Panc1 (cell line): ENCODE measurements around the gene BCAS3. TPM values are rescaled to one million over a fixed set of nuclear protein-coding genes. Genes with fewer than 3 reads are reported as not detected.
"Not testable (repeated sequence)": the region's sequence is repeated elsewhere in the genome, so short reads cannot be mapped to it uniquely, and the experiment has no call there.

ENCODE experiments used
- ATAC-seq: fragments of 200-7000 bp; cut with Tn5 transposase; 2 replicates; pipeline ENCODE4 v1.9.1; 2020; ENCODE audit warnings: mild to moderate bottlenecking, moderate library complexity
- BruUV-seq: library from RNA; stranded (reverse); fragments of 400-500 nt; replicated peaks from 2 replicates; lab custom pipeline; 2021; lab: Mats Ljungman, UMichigan
- CTCF ChIA-PET: fragments of 300-600 bp; sonication (Branson Sonifier 250); formaldehyde crosslinking; loops from one replicate; lab custom pipeline; 2022; ENCODE audit warnings: antibody characterized with exemption; lab: Charles Lee
- POLR2A ChIA-PET: fragments of 300-600 bp; sonication (Branson Sonifier 250); formaldehyde crosslinking; loops from one replicate; lab custom pipeline; 2022; ENCODE audit warnings: antibody characterized with exemption; lab: Charles Lee
- DNase-seq: peaks from one replicate; pipeline ENCODE4 v3.0.0-alpha.2; 2010; ENCODE audit warnings: low read depth, low spot score
- H3K27ac ChIP-seq: 2 replicates; pipeline ENCODE4 v1.5.1; 2011; ENCODE audit warnings: mild to moderate bottlenecking, low read length, inconsistent platforms
- H3K27me3 ChIP-seq: fragments of 200-500 bp; sonication (Bioruptor generic); 2 replicates; pipeline ENCODE4 v1.6.0; 2014; ENCODE audit warnings: low read length, inconsistent platforms; ENCODE audit not compliant: control insufficient read depth, insufficient read depth
- H3K36me3 ChIP-seq: fragments of 200-500 bp; sonication (Bioruptor generic); 2 replicates; pipeline ENCODE4 v1.5.1; 2014; ENCODE audit warnings: inconsistent platforms, mild to moderate bottlenecking, low read length, moderate library complexity; ENCODE audit not compliant: control insufficient read depth, insufficient read depth
- H3K4me1 ChIP-seq: 2 replicates; pipeline ENCODE4 v1.5.1; 2011; ENCODE audit warnings: inconsistent platforms, mild to moderate bottlenecking, low read length, moderate library complexity; ENCODE audit not compliant: control insufficient read depth, insufficient read depth
- H3K4me3 ChIP-seq, 2 experiments: 2 replicates each; pipeline ENCODE4 v1.5.1; 2011 to 2012; ENCODE audit warnings: low read depth in 2 of 2, low read length in 2 of 2, mild to moderate bottlenecking in 2 of 2, inconsistent platforms in 1 of 2, moderate library complexity in 1 of 2
- H3K9me3 ChIP-seq: fragments of 200-500 bp; sonication (Bioruptor generic); 2 replicates; pipeline ENCODE4 v1.5.1; 2014; ENCODE audit warnings: low read depth, mild to moderate bottlenecking, inconsistent platforms, low read length, moderate library complexity; ENCODE audit not compliant: control insufficient read depth, insufficient read depth
- POLR2AphosphoS5 ChIP-seq: IDR thresholded peaks from 2 replicates; pipeline ENCODE4 v1.6.1; 2012; ENCODE audit warnings: mild to moderate bottlenecking, low read depth, low read length, moderate library complexity
- SIN3A ChIP-seq: IDR thresholded peaks from 2 replicates; pipeline ENCODE4 v1.6.1; 2012; ENCODE audit warnings: low read depth, mild to moderate bottlenecking, low read length, moderate library complexity, borderline replicate concordance; ENCODE audit not compliant: insufficient read depth
- TCF7L2 ChIP-seq: IDR thresholded peaks from 2 replicates; pipeline ENCODE4 v1.6.1; 2011; ENCODE audit warnings: mild to moderate bottlenecking, low read depth, low read length, inconsistent platforms
- in situ Hi-C: cut with HindIII; loops from 2 replicates; pipeline ENCODE4 v1.10.0; 2016; ENCODE audit warnings: low sequenced_read_pairs, low pct_unique_long_range_greater_than_20kb
- intact Hi-C: fragments of 100-400 bp; cut with micrococcal nuclease; formaldehyde crosslinking; loops from one replicate; pipeline ENCODE4 v1.10.0; 2022; ENCODE audit not compliant: unreplicated experiment
- total RNA-seq: library from RNA; stranded (reverse); gene quantifications from one replicate; pipeline ENCODE4 v1.2.1, GENCODE V29; 2021; ENCODE audit not compliant: unreplicated experiment
- TF ChIP-seq, protein P1 (sequence below): fragments of 450-650 bp; IDR thresholded peaks from 2 replicates; pipeline ENCODE4 v1.5.1; 2017; ENCODE audit warnings: mild to moderate bottlenecking
- TF ChIP-seq, protein P2 (sequence below), 2 experiments: IDR thresholded peaks; 2 replicates each; pipeline ENCODE4 v1.6.1; 2011 to 2012; ENCODE audit warnings: low read depth in 2 of 2, control low read depth in 1 of 2, low read length in 1 of 2, mild to moderate bottlenecking in 1 of 2, moderate library complexity in 1 of 2; ENCODE audit not compliant: insufficient read depth in 1 of 2

Gene BCAS3
- total RNA-seq, 1 experiment from 2014 or later: 9.3 TPM

DNA sequence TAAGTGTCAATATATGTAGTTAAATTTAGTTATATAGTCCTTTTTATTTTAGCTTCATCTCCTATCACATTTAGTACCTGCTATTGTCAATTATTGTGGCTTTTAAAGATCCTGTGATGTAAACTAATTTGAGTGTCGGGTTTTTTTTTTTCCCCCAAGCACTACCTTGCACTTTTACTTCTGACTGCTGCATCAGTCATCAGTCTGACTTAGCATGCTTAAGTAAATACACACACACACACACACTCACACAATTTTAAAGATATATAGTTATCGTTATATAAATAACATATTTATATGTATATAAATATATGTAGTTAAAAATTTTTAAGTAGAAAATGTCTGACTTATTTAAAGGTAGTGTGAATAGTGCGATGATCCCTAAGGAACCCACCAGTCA, 127.2 kb downstream of the BCAS3 start:
- no peak for ATAC-seq

DNA sequence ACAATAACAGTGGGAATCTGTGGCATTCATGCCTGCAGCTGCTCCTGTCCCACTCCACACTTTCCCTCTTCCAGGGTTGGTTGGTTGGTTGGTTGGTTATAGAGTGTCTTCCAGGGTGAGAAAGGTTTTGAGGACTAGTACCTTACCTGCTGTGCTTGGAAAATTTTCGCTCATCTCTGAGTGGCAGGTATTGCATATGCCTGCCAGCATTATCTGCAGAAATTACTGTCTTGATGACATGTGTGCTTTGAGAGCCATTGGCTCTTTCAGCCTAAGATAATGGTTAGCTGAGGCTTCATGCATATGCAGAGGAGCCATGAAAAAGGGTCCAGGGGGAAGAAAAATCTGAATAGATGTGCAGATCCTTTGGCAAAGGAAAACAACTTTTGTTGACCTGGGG, 131.8 kb downstream of the BCAS3 start:
- TF ChIP-seq, protein P1, sequence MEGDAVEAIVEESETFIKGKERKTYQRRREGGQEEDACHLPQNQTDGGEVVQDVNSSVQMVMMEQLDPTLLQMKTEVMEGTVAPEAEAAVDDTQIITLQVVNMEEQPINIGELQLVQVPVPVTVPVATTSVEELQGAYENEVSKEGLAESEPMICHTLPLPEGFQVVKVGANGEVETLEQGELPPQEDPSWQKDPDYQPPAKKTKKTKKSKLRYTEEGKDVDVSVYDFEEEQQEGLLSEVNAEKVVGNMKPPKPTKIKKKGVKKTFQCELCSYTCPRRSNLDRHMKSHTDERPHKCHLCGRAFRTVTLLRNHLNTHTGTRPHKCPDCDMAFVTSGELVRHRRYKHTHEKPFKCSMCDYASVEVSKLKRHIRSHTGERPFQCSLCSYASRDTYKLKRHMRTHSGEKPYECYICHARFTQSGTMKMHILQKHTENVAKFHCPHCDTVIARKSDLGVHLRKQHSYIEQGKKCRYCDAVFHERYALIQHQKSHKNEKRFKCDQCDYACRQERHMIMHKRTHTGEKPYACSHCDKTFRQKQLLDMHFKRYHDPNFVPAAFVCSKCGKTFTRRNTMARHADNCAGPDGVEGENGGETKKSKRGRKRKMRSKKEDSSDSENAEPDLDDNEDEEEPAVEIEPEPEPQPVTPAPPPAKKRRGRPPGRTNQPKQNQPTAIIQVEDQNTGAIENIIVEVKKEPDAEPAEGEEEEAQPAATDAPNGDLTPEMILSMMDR: no peak
- TF ChIP-seq, protein P2, sequence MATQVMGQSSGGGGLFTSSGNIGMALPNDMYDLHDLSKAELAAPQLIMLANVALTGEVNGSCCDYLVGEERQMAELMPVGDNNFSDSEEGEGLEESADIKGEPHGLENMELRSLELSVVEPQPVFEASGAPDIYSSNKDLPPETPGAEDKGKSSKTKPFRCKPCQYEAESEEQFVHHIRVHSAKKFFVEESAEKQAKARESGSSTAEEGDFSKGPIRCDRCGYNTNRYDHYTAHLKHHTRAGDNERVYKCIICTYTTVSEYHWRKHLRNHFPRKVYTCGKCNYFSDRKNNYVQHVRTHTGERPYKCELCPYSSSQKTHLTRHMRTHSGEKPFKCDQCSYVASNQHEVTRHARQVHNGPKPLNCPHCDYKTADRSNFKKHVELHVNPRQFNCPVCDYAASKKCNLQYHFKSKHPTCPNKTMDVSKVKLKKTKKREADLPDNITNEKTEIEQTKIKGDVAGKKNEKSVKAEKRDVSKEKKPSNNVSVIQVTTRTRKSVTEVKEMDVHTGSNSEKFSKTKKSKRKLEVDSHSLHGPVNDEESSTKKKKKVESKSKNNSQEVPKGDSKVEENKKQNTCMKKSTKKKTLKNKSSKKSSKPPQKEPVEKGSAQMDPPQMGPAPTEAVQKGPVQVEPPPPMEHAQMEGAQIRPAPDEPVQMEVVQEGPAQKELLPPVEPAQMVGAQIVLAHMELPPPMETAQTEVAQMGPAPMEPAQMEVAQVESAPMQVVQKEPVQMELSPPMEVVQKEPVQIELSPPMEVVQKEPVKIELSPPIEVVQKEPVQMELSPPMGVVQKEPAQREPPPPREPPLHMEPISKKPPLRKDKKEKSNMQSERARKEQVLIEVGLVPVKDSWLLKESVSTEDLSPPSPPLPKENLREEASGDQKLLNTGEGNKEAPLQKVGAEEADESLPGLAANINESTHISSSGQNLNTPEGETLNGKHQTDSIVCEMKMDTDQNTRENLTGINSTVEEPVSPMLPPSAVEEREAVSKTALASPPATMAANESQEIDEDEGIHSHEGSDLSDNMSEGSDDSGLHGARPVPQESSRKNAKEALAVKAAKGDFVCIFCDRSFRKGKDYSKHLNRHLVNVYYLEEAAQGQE (IDR thresholded peaks at IDR 0.05; ENCODE audit: insufficient read depth in 1 of 2, low read depth in 2 of 2, low read length in 1 of 2): no peak
- no peak for TF ChIP-seq TCF7L2
- TF ChIP-seq SIN3A: no peak
- no peak for TF ChIP-seq POLR2AphosphoS5
- Histone ChIP-seq H3K9me3 (no peaks in the 10 kb centered on the region), H3K4me1 (no peaks in the 10 kb centered on the region), H3K27me3 (no peaks in the 10 kb centered on the region), H3K4me3 (no peak overlapping the region), H3K27ac (no peak overlapping the region), H3K36me3 (no peaks in the 10 kb centered on the region)
- CTCF ChIA-PET: no interaction called here
- ATAC-seq (no peak), DNase-seq (no peak)
- intact Hi-C loops: no loop called here
- no TSS peak for BruUV-seq
- POLR2A ChIA-PET: no interaction called here
- in situ Hi-C loops: no loop called here

More for the DNA sequence above, 127.2 kb downstream of the BCAS3 start:
- Histone ChIP-seq H3K4me1 (no peaks in the 10 kb centered on the region), H3K27ac (no peak overlapping the region), H3K9me3 (no peaks in the 10 kb centered on the region), H3K36me3 (no peaks in the 10 kb centered on the region), H3K4me3 (no peak overlapping the region), H3K27me3 (no peaks in the 10 kb centered on the region)
- BruUV-seq: no TSS peak
- in situ Hi-C loops: no loop called here
- ChIA-PET POLR2A (no interaction called here), CTCF (no interaction called here)
- intact Hi-C loops: no loop called here
- no peak for TF ChIP-seq TCF7L2
- no peak for DNase-seq

DNA sequence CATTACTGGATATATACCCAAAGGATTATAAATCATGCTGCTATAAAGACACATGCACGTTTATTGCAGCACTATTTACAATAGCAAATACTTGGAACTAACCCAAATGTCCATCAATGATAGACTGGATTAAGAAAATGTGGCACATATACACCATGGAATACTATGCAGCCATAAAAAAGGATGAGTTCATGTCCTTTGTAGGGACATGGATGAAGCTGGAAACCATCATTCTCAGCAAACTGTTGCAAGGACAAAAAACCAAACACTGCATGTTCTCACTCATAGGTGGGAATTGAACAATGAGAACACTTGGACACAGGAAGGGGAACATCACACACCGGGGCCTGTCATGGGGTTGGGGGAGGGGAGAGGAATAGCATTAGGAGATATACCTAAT, 137.3 kb downstream of the BCAS3 start:
- DNase-seq, intact Hi-C loops, in situ Hi-C loops, H3K4me1 ChIP-seq, ATAC-seq, H3K27ac ChIP-seq, H3K4me3 ChIP-seq, BruUV-seq, H3K27me3 ChIP-seq, CTCF ChIA-PET, POLR2A ChIA-PET, H3K9me3 ChIP-seq, H3K36me3 ChIP-seq: not testable (repeated sequence)
